Cerebellar cortex (tissue), 1 donor: ENCODE results near the gene TGFBRAP1.
"Not testable (repeated sequence)": the region's sequence is repeated elsewhere in the genome, so short reads cannot be mapped to it uniquely, and the experiment has no call there.

ENCODE experiments used
- DNase-seq: peaks from one replicate; pipeline ENCODE4 v3.0.0-alpha.2; 2015; ENCODE audit warnings: low spot score

The TGFBRAP1 gene

GRCh38 chr2:105344704-105345345, 15.3 kb upstream of the TGFBRAP1 start:
- peak; percentile 62 for DNase-seq

- no peak for DNase-seq
These were observed 9.9 kb upstream of the TGFBRAP1 start for GRCh38 chr2:105339414-105339813.

GRCh38 chr2:105338020-105338385, 8.5 kb upstream of the TGFBRAP1 start:
- no peak for DNase-seq

GRCh38 chr2:105337122-105338019, 7.8 kb upstream of the TGFBRAP1 start, which contains the start of gene C2orf49:
C2orf49 (plus strand) TSS chr2:105337540; CDS start chr2:105337588, 48 bp downstream.
- DNase-seq: peak; percentile 88

GRCh38 chr2:105336786-105337121, 7.2 kb upstream of the TGFBRAP1 start:
- no peak for DNase-seq

- DNase-seq: no peak
These were observed 5.9 kb upstream of the TGFBRAP1 start for GRCh38 chr2:105335469-105335868.

GRCh38 chr2:105334211-105334610, 4.7 kb upstream of the TGFBRAP1 start:
- no peak for DNase-seq

GRCh38 chr2:105330681-105331375, 1.3 kb upstream of the TGFBRAP1 start:
- DNase-seq: no peak

GRCh38 chr2:105329197-105329554, 359 bp downstream of the TGFBRAP1 start:
- no peak for DNase-seq

GRCh38 chr2:105328281-105329196, 996 bp downstream of the TGFBRAP1 start:
- DNase-seq: peak; percentile 56

- DNase-seq: no peak
These were observed 1.8 kb downstream of the TGFBRAP1 start for GRCh38 chr2:105327690-105328089.

GRCh38 chr2:105327271-105327670, 2.3 kb downstream of the TGFBRAP1 start:
- not testable (repeated sequence) for DNase-seq

- no peak for DNase-seq
These were observed 4.1 kb downstream of the TGFBRAP1 start for GRCh38 chr2:105325389-105325963.

- no peak for DNase-seq
These were observed 4.8 kb downstream of the TGFBRAP1 start for GRCh38 chr2:105324732-105325131.

- DNase-seq: no peak
These were observed 5.4 kb downstream of the TGFBRAP1 start for GRCh38 chr2:105324101-105324500.

GRCh38 chr2:105323111-105323510, 6.4 kb downstream of the TGFBRAP1 start:
- DNase-seq: no peak

GRCh38 chr2:105321875-105322646, 7.5 kb downstream of the TGFBRAP1 start:
- no peak for DNase-seq

GRCh38 chr2:105320651-105321215, 8.8 kb downstream of the TGFBRAP1 start:
- no peak for DNase-seq

GRCh38 chr2:105317937-105318336, 11.6 kb downstream of the TGFBRAP1 start:
- DNase-seq: no peak

GRCh38 chr2:105315314-105315713, 14.2 kb downstream of the TGFBRAP1 start:
- DNase-seq: no peak
